Stimulated activated CD4-positive, alpha-beta T cell treated with anti-CD3 and anti-CD28 coated beads, TNF-alpha, amount 100 ng/mL, for 24 hours (primary cell): ENCODE data around the gene CCL2.
"Not testable (repeated sequence)": the region's sequence is repeated elsewhere in the genome, so short reads cannot be mapped to it uniquely, and the experiment has no call there.

Experiments used
- DNase-seq, 3 experiments: peaks; one replicate each; pipeline ENCODE4 v3.0.0-alpha.2; 2020; ENCODE audit warnings: low read depth in 3 of 3

CCL2 gene

GRCh38 chr17:34254651-34255380, at the start of gene CCL2:
Gene CCL2, plus strand, starts transcription at chr17:34255285. Its CDS starts 65 bp downstream, at chr17:34255350.
- DNase-seq = no peak

- no peak for DNase-seq
Measured at GRCh38 chr17:34205401-34205800, 49.7 kb upstream of the CCL2 start.

- DNase-seq = no peak
Measured at GRCh38 chr17:34206569-34206968, 48.5 kb upstream of the CCL2 start.

GRCh38 chr17:34207572-34207971, 47.5 kb upstream of the CCL2 start:
- DNase-seq = no peak

- no peak for DNase-seq
Measured at GRCh38 chr17:34218748-34219147, 36.3 kb upstream of the CCL2 start.

- DNase-seq = no peak
Measured at GRCh38 chr17:34219405-34219804, 35.7 kb upstream of the CCL2 start.

GRCh38 chr17:34220045-34220751, 34.9 kb upstream of the CCL2 start:
- no peak for DNase-seq

- DNase-seq = no peak
Measured at GRCh38 chr17:34220752-34221395, 34.2 kb upstream of the CCL2 start.

GRCh38 chr17:34221411-34221810, 33.7 kb upstream of the CCL2 start:
- DNase-seq = no peak

- no peak for DNase-seq
Measured at GRCh38 chr17:34222722-34223497, 32.2 kb upstream of the CCL2 start.

- no peak for DNase-seq
Measured at GRCh38 chr17:34225046-34225445, 30.0 kb upstream of the CCL2 start.

GRCh38 chr17:34226011-34226743, 28.9 kb upstream of the CCL2 start:
- DNase-seq = no peak

- DNase-seq = no peak
Measured at GRCh38 chr17:34226744-34227034, 28.4 kb upstream of the CCL2 start.

GRCh38 chr17:34227293-34227692, 27.8 kb upstream of the CCL2 start:
- not testable (repeated sequence) for DNase-seq

- DNase-seq = no peak
Measured at GRCh38 chr17:34227707-34228106, 27.4 kb upstream of the CCL2 start.

- no peak for DNase-seq
Measured at GRCh38 chr17:34228781-34229180, 26.3 kb upstream of the CCL2 start.

GRCh38 chr17:34230342-34230741, 24.7 kb upstream of the CCL2 start:
- no peak for DNase-seq

GRCh38 chr17:34234616-34235015, 20.5 kb upstream of the CCL2 start:
- DNase-seq = no peak

GRCh38 chr17:34235389-34236028, 19.6 kb upstream of the CCL2 start:
- no peak for DNase-seq

- DNase-seq = no peak
Measured at GRCh38 chr17:34236281-34236892, 18.7 kb upstream of the CCL2 start.

- DNase-seq = no peak
Measured at GRCh38 chr17:34237458-34237857, 17.6 kb upstream of the CCL2 start.
